CD4-positive, alpha-beta T cell treated with Interleukin-12 subunit alpha and Interleukin-12 subunit beta, for 1 hour (primary cell): ENCODE data around the gene GSTA2.
"Not testable (repeated sequence)": the region's sequence is repeated elsewhere in the genome, so short reads cannot be mapped to it uniquely, and the experiment has no call there.

Source experiments
- DNase-seq: peaks from one replicate; pipeline ENCODE4 v3.0.0-alpha.2; 2020

Gene GSTA2

DNA sequence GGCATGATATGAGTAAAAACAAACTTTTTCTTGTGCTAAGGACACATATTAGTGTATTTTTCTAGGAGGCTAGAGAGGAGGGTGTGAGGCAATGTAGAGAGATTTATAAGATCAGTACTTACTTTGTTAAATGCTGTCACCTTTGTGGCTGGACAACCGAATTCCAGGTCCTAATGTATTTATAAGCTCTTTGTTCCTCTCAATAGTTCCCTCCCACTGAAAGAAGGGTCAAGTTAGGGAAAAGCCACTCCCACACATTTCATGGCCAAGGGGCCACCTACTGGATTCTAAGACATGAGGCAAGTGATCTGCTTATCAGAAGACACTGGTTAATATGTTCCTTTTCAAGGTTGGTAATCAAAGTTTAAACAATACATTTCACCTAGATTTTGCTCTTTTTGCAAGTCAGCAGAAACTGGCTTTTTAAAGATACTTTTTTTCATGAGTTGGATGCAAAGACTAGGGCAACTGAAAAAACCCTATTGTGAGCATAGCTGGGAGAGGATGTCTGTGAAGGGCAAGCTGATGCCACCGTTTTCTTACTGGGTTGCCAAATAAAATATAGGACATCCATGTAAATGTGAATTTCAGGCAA is at the start of gene GSTA2:
TSS of gene GSTA2 (minus strand) at position 154 of the 595 bp plus-strand sequence. CDS start 5,528 bp downstream, outside the sequence.
- DNase-seq: not testable (repeated sequence)

- not testable (repeated sequence) for DNase-seq
These were observed 46.5 kb upstream of the GSTA2 start for GRCh38 chr6:52809777-52810176.

DNA sequence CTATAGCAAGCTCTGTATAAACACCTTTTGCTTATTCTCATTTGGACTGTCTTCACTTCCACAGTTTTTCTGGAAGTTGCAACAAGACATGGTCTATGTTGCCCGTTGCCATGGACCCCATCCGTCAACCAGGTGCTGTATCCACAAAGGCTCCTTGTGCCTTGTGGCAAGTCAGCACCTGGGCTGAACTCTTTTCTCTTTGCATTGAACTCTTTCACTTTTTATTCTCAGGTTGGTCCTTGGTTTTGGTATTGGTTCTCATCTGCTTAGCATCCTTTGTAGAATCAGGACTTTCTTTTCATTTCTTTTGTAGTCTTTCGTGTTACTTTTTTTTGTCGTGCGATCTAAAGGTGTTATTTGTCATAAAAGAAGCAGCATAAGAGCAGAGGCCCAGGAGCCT is 45.4 kb upstream of the GSTA2 start:
- no peak for DNase-seq

- not testable (repeated sequence) for DNase-seq
These were observed 40.5 kb upstream of the GSTA2 start, which contains the start of gene GSTA1 for GRCh38 chr6:52803668-52804255. Gene GSTA1, minus strand, starts transcription at chr6:52803816. Its CDS starts 4,549 bp downstream, at chr6:52799267.

GRCh38 chr6:52802806-52803205 is 39.5 kb upstream of the GSTA2 start:
- DNase-seq: no peak

- DNase-seq: no peak
These were observed 38.0 kb upstream of the GSTA2 start for GRCh38 chr6:52801188-52801841.

- not testable (repeated sequence) for DNase-seq
These were observed 36.0 kb upstream of the GSTA2 start for GRCh38 chr6:52799272-52799671.

- DNase-seq: not testable (repeated sequence)
These were observed 31.1 kb upstream of the GSTA2 start for GRCh38 chr6:52794366-52794765.

GRCh38 chr6:52790861-52791260 is 27.6 kb upstream of the GSTA2 start:
- no peak for DNase-seq

DNA sequence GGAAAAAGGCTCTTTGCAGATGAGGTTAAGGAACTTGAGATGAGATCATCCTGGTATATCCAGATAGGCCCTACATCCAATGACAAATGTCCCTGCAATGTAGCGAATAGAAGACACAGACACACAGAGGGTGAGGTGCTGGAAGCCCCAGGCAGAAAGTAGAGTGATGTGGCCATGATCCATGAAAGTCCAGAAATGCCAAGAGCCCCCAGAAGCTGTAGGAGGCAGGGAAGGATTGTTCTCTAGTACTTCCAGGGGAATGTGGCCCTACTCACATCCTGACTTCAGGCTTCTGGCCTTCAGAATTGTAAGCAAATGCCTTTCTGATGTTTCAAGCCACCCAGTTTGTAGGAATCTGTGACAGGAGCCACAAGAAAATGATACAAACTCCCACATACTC is 26.4 kb upstream of the GSTA2 start:
- not testable (repeated sequence) for DNase-seq

- DNase-seq: no peak
These were observed 25.2 kb upstream of the GSTA2 start for GRCh38 chr6:52788478-52788877.

- no peak for DNase-seq
These were observed 24.6 kb upstream of the GSTA2 start for GRCh38 chr6:52787917-52788316.

DNA sequence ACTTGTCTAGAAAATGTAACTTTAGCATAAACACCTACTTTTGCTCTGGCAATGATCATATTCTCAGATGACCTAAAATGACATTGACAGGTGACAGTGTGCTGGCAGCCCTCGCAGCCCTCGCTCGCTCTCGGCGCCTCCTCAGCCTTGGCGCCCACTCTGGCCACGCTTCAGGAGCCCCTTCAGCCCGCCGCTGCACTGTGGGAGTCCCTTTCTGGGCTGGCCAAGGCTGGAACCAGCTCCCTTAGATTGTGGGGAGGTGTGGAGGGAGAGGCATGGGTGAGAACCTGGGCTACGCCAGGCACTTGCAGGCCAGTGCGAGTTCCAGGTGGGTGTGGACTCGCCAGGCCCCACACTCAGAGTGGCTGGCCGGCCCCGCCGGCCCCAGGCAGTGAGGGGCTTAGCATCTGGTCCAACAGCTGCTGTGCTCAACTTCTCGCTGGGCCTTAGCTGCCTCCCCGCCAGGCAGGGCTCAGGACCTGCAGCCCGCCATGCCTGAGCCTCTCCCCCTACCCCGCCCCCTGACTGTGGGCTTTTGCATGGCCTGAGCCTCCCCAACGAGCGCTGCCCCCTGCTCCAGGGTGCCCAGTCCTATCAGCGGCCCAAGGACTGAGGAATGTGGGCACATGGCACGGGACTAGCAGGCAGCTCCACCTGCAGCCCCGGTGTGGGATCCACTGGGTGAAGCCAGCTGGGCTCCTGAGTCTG is 23.1 kb upstream of the GSTA2 start:
- DNase-seq: no peak

DNA sequence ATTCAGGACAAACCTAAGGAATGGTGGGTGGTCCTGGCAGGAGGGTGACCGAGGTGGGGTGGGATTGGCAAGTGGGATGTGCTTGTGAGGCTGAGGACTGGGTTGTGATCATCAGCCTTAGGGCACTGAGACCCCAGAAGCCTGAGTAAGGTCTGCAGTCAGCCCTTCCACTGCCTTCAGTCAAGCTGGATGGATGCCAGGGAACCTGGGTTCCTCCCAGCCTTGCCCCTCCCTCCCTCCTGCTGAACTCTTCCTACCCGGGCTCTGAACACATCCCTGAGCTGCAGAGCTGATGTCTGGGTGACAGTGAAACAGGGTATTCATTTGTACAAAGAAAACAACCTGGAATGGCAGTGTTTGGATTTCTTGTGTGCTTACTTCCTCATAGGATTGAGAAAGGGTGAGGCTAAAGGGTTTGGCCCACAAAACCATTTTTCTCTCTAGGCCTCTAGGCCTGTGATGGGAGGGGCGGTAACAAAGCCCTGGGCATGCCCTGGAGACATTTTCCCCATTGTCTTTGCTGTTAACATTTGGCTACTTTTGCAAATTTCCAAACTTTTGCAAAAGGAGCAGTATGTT is 19.5 kb upstream of the GSTA2 start:
- DNase-seq: not testable (repeated sequence)

DNA sequence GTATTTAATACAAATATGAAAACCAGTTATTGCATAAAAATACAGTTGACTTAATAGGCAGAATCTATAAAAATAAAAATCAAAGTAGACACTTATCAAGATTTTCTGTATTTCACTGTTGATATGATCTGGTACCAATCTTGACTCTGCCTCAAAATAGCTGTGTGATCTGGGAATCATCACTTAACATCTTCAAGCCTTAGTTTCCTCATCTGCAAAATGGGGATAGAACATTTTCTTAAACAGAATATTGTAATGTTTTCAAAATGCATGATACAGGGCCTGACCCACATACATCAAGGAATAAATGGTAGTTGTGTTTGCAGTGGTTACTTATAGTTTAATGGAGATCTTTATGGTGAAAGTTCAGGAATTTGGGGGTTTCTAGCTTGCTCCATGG is 18.9 kb upstream of the GSTA2 start:
- not testable (repeated sequence) for DNase-seq

DNA sequence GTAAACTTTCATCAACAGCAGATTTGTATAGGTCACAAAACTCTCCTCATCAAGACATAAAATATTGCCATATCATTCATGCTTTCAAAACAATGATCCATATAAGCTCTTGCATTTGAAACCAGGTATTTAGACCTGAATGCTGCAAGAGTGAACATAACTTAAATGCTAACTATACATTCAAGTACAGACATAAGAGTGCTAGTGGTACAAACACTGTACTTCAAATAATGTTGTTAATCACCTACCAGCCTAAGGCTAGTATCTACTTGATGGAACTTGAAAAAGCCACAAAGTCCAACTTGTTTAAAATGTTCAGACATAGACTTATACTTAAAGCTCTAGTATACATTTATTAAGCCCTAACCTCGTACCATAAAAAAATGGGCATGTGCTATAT is 16.0 kb upstream of the GSTA2 start:
- no peak for DNase-seq

- not testable (repeated sequence) for DNase-seq
These were observed 13.6 kb upstream of the GSTA2 start for GRCh38 chr6:52776711-52777351.

- DNase-seq: not testable (repeated sequence)
These were observed 6.1 kb upstream of the GSTA2 start for GRCh38 chr6:52769399-52769798.

- DNase-seq: not testable (repeated sequence)
These were observed 4.4 kb upstream of the GSTA2 start for GRCh38 chr6:52767658-52768057.

DNA sequence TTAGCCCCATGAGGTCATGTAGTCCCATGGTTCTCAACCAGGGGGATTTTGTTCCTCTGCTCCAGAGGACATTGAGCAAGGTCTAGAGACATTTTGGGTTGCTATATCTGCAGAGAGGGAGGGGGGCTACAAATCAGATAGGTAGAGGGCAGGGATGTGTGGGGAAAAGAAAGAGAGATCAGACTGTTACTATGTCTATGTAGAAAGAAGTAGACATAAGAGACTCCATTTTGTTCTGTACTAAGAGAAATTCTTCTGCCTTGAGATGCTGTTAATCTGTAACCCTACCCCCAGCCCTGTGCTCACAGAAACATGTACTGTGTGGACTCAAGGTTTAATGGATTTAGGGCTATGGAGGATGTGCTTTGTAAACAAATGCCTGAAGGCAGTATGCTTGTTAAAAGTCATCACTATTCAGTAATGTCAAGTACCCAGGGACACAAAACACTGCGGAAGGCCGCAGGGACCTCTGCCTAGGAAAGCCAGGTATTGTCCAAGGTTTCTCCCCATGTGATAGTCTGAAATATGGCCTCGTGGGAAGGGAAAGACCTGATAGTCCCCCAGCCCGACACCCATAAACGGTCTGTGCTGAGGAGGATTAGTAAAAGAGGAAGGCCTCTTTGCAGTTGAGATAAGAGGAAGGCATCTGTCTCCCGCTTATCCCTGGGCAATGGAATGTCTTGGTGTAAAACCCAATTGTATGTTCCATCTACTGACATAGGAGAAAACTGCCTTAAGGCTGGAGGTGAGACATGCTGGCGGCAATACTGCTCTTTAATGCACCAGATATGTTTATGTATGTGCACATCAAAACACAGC is 1.4 kb downstream of the GSTA2 start:
- DNase-seq: not testable (repeated sequence)

DNA sequence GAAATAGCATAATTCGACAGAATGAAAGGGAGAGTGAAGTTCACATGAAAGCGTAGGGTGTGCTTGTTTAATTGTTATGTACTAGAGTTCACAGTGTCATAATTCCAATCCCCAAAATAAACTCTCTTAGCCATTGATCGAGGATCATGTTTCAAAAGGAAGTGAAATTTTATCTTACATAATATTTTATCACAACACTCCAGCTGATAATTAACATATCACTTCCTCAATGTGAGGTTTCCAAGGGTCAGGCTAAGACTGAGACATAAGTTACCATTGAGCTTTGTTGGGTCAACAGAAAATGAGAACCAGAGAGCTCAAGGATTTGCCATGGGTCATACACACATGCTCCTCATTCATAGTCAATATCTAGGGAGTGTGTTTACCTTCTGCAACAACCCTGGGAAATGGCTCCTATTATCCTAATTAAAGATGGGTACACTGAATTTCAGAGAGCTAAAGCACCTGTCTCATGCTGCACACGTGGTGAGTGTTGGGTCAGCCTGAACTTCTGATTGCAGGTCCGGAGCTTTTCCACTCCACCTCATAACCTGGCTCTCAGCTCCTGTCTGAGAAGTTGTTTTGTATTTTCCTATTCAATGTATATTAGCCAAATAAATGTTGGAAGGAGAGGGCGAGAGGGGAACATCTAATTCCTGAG is 3.0 kb downstream of the GSTA2 start:
- no peak for DNase-seq
